ENCODE results near the gene PITPNM3.
A peak's percentile ranks its signal among the peaks of the same experiment; 100 is the strongest.

Gene PITPNM3

DNA sequence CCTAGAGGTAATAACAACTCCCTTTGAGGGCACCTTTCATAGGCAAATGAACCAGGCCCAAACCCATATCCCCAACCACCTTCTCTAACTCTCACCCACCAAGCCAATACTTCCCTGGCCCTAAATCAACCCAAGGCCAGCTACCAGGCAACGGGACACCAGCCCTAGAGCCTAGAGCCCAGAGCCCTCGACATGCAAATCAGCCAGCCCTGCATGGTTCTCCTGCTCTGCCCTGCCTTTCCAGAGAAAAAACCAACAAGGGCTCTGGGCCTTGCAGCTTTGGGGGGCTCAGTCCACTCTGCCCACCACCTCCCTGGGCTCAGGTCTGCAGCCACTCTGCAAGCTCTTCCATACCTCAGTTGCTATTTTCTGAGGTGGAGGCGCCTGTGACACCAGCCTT is 55.0 kb downstream of the PITPNM3 start:
- no peak for DNase-seq (ENCODE audit: low spot score)
- TF ChIP-seq, protein P1, sequence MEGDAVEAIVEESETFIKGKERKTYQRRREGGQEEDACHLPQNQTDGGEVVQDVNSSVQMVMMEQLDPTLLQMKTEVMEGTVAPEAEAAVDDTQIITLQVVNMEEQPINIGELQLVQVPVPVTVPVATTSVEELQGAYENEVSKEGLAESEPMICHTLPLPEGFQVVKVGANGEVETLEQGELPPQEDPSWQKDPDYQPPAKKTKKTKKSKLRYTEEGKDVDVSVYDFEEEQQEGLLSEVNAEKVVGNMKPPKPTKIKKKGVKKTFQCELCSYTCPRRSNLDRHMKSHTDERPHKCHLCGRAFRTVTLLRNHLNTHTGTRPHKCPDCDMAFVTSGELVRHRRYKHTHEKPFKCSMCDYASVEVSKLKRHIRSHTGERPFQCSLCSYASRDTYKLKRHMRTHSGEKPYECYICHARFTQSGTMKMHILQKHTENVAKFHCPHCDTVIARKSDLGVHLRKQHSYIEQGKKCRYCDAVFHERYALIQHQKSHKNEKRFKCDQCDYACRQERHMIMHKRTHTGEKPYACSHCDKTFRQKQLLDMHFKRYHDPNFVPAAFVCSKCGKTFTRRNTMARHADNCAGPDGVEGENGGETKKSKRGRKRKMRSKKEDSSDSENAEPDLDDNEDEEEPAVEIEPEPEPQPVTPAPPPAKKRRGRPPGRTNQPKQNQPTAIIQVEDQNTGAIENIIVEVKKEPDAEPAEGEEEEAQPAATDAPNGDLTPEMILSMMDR (IDR thresholded peaks at IDR 0.05; ENCODE audit: borderline replicate concordance, control extremely low read depth, extremely low read depth, insufficient read depth, missing control alignments): no peak
- in situ Hi-C loops (cut with MboI; ENCODE audit: low sequenced_read_pairs, unreplicated experiment): no loop called here

DNA sequence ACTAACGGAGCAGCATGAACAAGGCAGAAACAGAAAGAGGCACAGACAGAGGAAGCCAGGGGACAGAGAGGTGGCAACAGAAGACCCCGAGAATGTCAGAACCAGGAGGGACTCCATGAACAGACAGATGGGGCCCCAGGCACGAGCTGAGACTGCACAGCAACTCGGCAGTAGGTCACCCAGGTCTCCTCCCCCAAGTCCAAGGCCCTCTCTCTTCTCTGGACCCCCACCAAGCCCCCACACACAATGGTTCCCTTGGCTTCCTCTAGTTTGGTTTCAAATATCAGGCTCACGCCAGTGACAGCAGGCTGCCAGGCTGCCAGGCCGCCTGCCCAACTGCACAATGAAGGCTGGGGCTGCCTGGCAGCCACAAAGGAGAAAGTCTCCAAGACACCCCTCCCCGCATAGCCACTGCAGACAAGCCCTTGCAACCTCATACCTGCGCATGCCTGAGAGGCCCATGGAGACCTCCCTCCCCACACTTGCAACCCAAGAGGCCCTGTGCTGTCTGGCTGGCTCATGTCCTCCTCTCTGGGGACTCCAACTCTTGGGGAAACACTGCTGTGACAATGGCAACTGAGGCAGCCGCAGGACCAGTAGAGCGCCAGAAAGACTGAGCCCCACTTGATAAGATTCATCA is 57.3 kb downstream of the PITPNM3 start:
- TF ChIP-seq, protein P1 (IDR thresholded peaks at IDR 0.05; ENCODE audit: borderline replicate concordance, control extremely low read depth, extremely low read depth, insufficient read depth, missing control alignments): no peak
- in situ Hi-C loops (cut with MboI; ENCODE audit: low sequenced_read_pairs, unreplicated experiment): no loop called here
- DNase-seq (ENCODE audit: low spot score): no peak

DNA sequence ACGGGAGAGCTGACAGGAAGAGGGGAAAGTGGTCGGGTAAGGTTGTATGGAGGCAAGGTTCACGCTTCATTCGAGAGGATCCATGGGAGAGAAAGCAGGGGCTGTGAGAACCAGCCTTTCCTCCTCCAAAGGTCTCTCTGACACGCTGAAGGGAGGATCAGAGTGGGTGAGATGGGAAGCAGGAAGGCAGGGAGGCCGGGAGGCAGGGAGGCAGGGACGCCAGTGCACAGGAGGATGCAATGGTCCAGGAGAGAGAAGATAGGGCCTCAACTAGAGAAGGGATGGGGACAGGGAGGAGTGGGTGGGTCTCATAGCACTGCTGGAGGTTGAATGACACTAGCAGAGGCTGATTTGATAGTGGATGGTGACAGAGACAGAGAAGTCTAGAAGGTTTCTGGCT is 58.0 kb downstream of the PITPNM3 start:
- DNase-seq (ENCODE audit: low spot score): no peak
- in situ Hi-C loops (cut with MboI; ENCODE audit: low sequenced_read_pairs, unreplicated experiment): no loop called here
- TF ChIP-seq, protein P1 (IDR thresholded peaks at IDR 0.05; ENCODE audit: borderline replicate concordance, control extremely low read depth, extremely low read depth, insufficient read depth, missing control alignments): no peak

DNA sequence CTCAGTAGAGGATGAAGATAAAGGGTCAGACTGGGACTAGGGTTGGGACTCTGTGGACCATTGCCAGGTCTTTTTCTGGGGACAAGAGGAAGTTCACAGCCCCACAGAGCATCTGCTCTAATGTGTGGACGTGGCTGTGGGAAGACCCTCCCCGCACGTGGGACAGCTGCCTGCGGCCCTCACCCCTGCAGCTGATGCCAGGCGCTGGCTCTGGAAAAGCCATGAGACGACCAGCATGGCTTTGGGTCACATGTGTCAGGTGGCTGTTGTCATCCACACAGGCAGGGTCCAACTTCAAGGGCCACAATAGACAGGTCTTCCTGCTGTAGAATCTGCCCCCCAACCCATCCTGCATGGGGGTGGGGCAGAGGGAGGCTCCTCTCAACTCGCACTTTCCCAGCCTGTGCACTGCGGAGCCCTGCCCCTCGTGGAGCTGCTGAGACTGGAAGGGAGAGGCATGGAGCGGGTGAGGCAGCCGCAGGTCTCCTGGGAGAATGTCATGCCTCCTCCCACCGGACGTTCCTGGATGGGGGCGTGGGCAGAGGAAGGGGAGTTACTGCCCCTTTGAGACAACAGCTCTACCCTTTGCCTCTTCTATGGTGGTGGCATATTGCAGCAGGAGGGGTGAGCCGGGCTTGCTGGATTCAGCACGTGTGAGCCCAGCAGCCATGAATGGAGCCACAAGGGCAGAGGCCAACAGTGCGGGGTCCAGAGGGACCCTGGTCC is 58.7 kb downstream of the PITPNM3 start:
- TF ChIP-seq, protein P1 (IDR thresholded peaks at IDR 0.05; ENCODE audit: borderline replicate concordance, control extremely low read depth, extremely low read depth, insufficient read depth, missing control alignments): no peak
- no peak for DNase-seq (ENCODE audit: low spot score)
- in situ Hi-C loops (cut with MboI; ENCODE audit: low sequenced_read_pairs, unreplicated experiment): no loop called here

DNA sequence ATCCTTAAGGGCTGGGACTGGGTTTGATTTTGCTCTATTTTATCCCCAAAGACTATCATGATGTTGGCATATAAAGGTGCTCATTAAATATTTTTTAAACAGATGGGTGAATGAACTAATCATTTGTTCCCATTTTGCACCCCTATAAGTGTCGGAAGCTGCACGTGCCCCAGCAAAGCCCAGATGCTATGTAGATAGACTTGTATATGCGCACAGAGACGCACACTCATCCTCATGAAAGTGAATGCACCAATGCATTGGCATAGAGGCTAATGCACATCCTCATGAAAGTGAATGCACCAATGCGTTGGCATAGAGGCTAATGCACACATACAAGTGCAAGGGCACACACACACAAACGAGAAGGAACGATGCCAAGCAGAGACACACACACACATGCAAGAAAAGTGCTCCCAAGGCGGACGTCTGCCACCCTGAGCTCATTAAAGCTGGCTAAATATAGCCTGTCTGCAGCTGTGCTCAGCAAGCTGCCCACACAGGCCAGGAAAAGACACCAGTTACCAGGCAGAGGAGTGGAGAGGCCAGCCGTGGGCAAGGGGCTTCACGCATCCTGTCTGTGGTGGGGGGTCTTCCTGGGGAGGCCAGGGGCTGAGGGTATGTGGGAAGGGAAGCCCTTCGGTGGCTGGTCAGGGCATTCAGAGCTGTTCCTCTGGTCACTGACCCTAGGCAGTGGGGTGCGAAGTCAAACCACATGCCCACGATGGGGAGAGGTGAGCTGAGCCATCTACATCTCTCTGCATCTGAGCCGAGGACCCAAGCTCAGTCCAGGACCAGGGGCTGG is 59.5 kb downstream of the PITPNM3 start:
- in situ Hi-C loops (cut with MboI; ENCODE audit: low sequenced_read_pairs, unreplicated experiment): no loop called here
- TF ChIP-seq, protein P1 (IDR thresholded peaks at IDR 0.05; ENCODE audit: borderline replicate concordance, control extremely low read depth, extremely low read depth, insufficient read depth, missing control alignments): no peak
- no peak for DNase-seq (ENCODE audit: low spot score)

DNA sequence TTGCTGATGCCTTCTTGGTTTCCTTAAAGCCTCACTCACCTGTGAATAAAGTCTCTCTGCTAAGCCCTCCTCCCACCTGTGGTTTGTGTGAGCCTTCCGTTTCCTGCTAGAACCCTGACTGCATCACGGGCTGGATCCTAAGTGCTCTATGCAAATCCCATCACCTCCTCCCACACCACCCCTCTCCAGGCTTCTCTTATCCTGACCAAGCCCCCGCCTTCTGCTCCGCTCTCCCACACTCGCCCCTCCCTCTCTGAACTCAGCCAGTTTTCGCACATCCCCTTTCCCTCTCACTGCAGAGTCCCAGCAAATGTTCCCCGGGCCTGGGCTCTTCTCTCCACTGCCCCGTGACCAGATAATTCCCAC is 60.3 kb downstream of the PITPNM3 start:
- in situ Hi-C loops (cut with MboI; ENCODE audit: low sequenced_read_pairs, unreplicated experiment): no loop called here
- TF ChIP-seq, protein P1 (IDR thresholded peaks at IDR 0.05; ENCODE audit: borderline replicate concordance, control extremely low read depth, extremely low read depth, insufficient read depth, missing control alignments): no peak

More for the DNA sequence above, 60.3 kb downstream of the PITPNM3 start:
- peak; percentile 63 for DNase-seq (ENCODE audit: low spot score)
